Erythroblast (primary cell): ENCODE measurements around the gene TBKBP1.

Experiments
- DNase-seq, 2 experiments: peaks; one replicate each; lab custom pipeline; 2025; lab: John Stamatoyannopoulos, UW
- GATA1 ChIP-seq: IDR thresholded peaks from 2 replicates; pipeline ENCODE4 v1.6.1; 2011; ENCODE audit warnings: low read depth, mild to moderate bottlenecking, control low read depth, low read length, moderate library complexity
- POLR2A ChIP-seq: IDR thresholded peaks from 2 replicates; pipeline ENCODE4 v1.6.1; 2011; ENCODE audit warnings: mild to moderate bottlenecking, low read length

Gene TBKBP1

DNA sequence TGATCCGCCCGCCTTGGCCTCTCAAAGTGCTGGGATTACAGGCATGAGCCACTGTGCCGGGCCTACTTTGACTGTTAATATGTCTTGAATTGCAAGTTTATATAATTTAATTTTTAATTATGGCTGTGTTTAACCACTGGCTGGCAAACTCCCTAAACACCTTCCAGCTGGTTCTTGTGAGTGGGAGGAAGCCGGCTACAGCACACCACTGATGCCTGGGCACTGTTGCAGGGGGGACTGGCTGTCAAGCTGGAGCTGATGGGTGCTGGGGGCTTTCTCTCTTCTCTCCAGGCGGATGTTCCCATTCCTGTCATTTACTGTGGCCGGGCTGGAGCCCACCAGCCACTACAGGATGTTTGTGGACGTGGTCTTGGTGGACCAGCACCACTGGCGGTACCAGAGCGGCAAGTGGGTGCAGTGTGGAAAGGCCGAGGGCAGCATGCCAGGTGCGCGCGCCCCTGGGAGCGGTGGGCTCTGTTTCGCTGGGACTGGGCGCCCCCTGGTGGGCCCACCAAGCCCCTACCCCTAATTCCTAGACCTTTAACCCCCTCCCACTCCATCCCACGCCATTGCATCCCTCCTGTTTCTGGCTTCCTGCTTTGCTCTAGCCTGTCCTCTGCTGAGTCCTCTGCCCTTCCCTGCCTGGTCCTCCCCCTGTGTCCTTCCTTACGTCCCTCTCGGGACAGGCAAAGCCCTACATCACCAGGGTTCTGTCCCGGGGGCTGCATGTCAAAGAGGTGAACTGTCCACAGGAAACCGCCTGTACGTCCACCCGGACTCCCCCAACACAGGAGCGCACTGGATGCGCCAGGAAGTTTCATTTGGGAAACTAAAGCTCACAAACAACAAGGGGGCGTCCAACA lies 48.6 kb downstream of the TBKBP1 start:
- TF ChIP-seq POLR2A, result no peak
- TF ChIP-seq GATA1, result no peak
- peak in 1 of 2 experiments; percentile 8 for DNase-seq

DNA sequence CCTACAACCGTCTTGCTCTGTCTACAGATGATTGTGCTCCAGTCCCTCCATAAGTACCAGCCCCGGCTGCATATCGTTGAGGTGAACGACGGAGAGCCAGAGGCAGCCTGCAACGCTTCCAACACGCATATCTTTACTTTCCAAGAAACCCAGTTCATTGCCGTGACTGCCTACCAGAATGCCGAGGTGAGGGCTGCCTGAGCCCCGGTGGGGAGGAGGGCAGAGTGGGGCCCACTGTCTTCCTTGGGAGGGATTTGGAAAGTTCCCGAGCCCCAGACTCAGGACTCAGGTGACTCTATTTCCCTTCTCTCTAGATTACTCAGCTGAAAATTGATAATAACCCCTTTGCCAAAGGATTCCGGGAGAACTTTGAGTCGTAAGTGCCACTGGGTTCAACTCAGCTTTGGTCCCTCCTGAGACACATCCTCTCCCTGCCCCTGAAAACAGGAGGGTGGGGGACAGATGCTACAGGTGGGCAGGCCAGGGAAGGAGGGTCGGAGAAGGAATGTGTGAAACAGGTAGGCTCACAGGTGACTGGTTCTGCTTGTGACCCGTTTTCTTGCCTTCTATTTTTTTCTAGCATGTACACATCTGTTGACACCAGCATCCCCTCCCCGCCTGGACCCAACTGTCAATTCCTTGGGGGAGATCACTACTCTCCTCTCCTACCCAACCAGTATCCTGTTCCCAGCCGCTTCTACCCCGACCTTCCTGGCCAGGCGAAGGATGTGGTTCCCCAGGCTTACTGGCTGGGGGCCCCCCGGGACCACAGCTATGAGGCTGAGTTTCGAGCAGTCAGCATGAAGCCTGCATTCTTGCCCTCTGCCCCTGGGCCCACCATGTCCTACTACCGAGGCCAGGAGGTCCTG lies 50.4 kb downstream of the TBKBP1 start:
- TF ChIP-seq POLR2A, result no peak

DNA sequence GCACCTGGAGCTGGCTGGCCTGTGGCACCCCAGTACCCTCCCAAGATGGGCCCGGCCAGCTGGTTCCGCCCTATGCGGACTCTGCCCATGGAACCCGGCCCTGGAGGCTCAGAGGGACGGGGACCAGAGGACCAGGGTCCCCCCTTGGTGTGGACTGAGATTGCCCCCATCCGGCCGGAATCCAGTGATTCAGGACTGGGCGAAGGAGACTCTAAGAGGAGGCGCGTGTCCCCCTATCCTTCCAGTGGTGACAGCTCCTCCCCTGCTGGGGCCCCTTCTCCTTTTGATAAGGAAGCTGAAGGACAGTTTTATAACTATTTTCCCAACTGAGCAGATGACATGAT lies 51.0 kb downstream of the TBKBP1 start:
- TF ChIP-seq GATA1, result no peak
- no peak for TF ChIP-seq POLR2A
- peak in 1 of 2 experiments; percentile 14 for DNase-seq

More for the DNA sequence above, 50.4 kb downstream of the TBKBP1 start:
- no peak for DNase-seq

DNA sequence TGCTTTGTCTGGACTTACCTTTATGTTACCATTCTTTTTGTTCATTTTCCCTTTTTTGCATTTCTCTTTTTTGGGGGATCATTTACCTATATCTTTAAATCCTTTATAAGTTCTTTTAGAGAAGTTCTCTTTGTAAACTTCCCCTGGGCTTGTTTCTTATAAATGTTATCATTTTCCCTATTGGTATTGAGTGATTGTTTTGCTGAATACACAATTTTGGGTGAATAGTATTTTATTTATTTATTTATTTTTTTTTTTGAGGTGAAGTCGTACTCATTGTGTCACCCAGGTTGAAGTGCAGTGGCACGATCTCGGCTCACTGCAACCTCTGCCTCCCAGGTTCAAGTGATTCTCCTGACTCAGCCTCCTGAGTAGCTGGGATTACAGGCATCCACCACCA lies 57.5 kb downstream of the TBKBP1 start:
- no peak for DNase-seq
- no peak for TF ChIP-seq GATA1
- TF ChIP-seq POLR2A, result no peak

DNA sequence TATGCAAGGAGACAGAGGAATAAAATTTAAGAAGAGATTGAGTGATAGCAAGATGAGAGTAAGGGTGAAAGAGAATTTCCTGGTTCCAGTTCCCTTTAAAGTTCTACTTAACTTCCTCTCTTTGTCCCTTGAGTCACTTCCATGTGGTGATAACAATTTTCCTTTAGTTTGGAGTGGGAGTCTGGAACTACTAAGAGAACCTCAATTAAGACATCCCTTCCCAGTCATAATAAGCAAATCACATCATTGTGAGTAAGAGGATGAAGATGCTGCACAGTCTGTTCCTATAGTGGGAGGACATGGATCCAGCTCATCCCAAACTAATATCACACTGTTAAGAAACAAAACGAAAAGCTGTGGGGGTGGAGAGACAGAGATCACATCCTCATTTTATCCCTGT lies 63.4 kb downstream of the TBKBP1 start:
- DNase-seq, result no peak
- no peak for TF ChIP-seq POLR2A
- no peak for TF ChIP-seq GATA1

DNA sequence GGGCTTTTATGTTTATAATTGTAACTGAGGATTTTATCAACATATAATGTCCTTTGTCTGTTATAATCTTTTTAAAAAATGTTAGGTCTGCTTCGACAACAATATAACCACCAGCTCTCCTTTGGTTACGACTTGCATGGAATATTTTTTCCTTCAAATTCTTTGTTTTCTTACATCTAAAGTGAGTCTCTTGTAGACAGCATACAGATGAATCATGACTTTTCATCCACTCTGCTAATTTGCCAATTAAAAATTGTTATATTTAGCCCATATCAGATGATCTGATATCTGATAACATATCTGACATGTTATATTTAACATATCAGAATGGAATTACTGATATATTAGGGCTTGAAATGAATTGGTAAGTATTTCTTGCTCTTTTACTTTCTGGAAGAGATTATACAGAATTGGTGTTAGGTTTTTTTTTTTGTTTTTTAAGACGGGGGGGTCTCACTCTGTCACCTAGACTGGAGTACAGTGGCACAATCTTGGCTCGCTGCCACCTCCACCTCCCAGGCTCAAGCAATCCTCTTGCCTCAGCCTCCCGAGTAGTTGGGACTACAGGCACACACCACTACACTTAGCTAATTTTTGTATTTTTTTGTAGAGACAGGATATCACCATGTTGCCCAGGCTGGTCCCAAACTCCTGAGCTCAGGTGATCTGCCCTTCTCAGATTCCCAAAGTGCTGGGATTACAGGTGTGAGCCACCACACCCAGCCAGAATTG lies 66.6 kb downstream of the TBKBP1 start:
- TF ChIP-seq GATA1, result no peak
- TF ChIP-seq POLR2A, result no peak
- DNase-seq, result no peak
